Sigmoid colon (tissue), 7 donors: ENCODE data around the gene MYL6B. TPM values are rescaled to one million over a fixed set of nuclear protein-coding genes. Genes with fewer than 3 reads are reported as not detected.
A peak's percentile ranks its signal among the peaks of the same experiment; 100 is the strongest.

Source experiments
- DNase-seq: peaks from one replicate; pipeline ENCODE4 v3.0.0-alpha.2; 2019
- H3K27ac ChIP-seq, 4 donors: fragments of 200-600 bp; sonication (generic); one replicate each; pipeline ENCODE4 v1.5.1; 2016 to 2019; ENCODE audit warnings: mild to moderate bottlenecking in 1 of 4
- H3K27me3 ChIP-seq, 3 donors: fragments of 200-600 bp; sonication (generic); one replicate each; pipeline ENCODE4 v1.5.1; 2019; ENCODE audit warnings: mild to moderate bottlenecking in 1 of 3
- H3K36me3 ChIP-seq, 4 donors: fragments of 200-600 bp; sonication (generic); one replicate each; pipeline ENCODE4 v1.5.1; 2016 to 2019
- H3K4me1 ChIP-seq, 4 donors: fragments of 200-600 bp; sonication (generic); one replicate each; pipeline ENCODE4 v1.5.1; 2017 to 2019
- H3K4me3 ChIP-seq, 4 donors: fragments of 200-600 bp; sonication (generic); one replicate each; pipeline ENCODE4 v1.5.1; 2017 to 2019; ENCODE audit warnings: mild to moderate bottlenecking in 2 of 4, moderate library complexity in 1 of 4
- H3K9me3 ChIP-seq, 4 donors: fragments of 200-600 bp in 3 of 4; sonication (generic) in 3 of 4; one replicate each; pipeline versions ENCODE4 v1.5.1 to v1.6.1; 2013 to 2019
- CTCF ChIP-seq, 4 experiments: fragments of 450-650 bp in 3 of 4; fragments of 200-600 bp in 1 of 4; IDR thresholded peaks; one replicate each; pipeline ENCODE4 v1.5.1; 2016 to 2019; ENCODE audit warnings: antibody characterized with exemption in 4 of 4, mild to moderate bottlenecking in 3 of 4, moderate library complexity in 2 of 4
- EP300 ChIP-seq, 4 donors: sonication (generic); formaldehyde crosslinking; IDR thresholded peaks; one replicate each; pipeline ENCODE4 v1.6.1; 2017; ENCODE audit warnings: antibody characterized with exemption in 4 of 4
- POLR2A ChIP-seq, 2 donors: fragments of 450-650 bp; IDR thresholded peaks; one replicate each; pipeline ENCODE4 v1.6.1; 2016; ENCODE audit warnings: antibody characterized with exemption in 2 of 2, mild to moderate bottlenecking in 2 of 2, moderate library complexity in 2 of 2
- POLR2AphosphoS5 ChIP-seq, 4 donors: sonication (generic); formaldehyde crosslinking; IDR thresholded peaks; one replicate each; pipeline ENCODE4 v1.6.1; 2017; ENCODE audit warnings: antibody characterized with exemption in 4 of 4
- WGBS, 2 donors: extraction: QIAGEN DNeasy Blood & Tissue Kit; methylation state at CpG; one replicate each; pipeline ENCODE4 v1.1.7; 2013; 5-methylcytosine and 5-hydroxymethylcytosine counted together
- intact Hi-C: fragments of 100-400 bp; cut with DNase I; formaldehyde crosslinking; loops from one replicate; pipeline ENCODE4 v1.15.1; 2023
- polyA plus RNA-seq, 3 donors: library from polyadenylated mRNA; stranded (reverse); fragments of 200-250 nt; gene quantifications; one replicate each; pipeline ENCODE4 v1.2.3, GENCODE V29; 2013
- total RNA-seq, 4 donors: library from RNA; depleted of rRNA; stranded (reverse); fragments of >200 nt; gene quantifications; one replicate each; pipeline ENCODE4 v1.1.0, GENCODE V29; 2016
- donor health status: healthy with polysubstance abuse.
- donor health status: Bipolar disorder and iron deficiency.
- donor health status: healthy.

The MYL6B gene
- total and polyA plus RNA-seq, 7 donors: 26.4 to 90.6 (median 51.4) TPM

GRCh38 chr12:56118688-56119357 is 33.6 kb upstream of the MYL6B start:
- no peak for DNase-seq
- 3 to 7% methylated on average over 13 of the region's 13 CpGs for WGBS, 2 donors
- H3K27ac ChIP-seq: peak overlapping the region; percentile 87 to 98 (median 94)
- TF ChIP-seq CTCF (IDR thresholded peaks at IDR 0.05) (no peak), POLR2AphosphoS5 (IDR thresholded peaks at IDR 0.05) (no peak), POLR2A (IDR thresholded peaks at IDR 0.05) (no peak), EP300 (IDR thresholded peaks at IDR 0.05) (no peak)
- H3K9me3 ChIP-seq: no peaks in the 10 kb centered on the region
- H3K4me3 ChIP-seq: peak overlapping the region; percentile 59 to 88 (median 68)
- no peaks in the 10 kb centered on the region for H3K27me3 ChIP-seq
- H3K36me3 ChIP-seq: peaks cover 10 to 26% (median 13%) of the 10 kb centered on the region in 4 donors
- intact Hi-C loops: loop anchor here (1.0 to 5.0 kb wide), 4 partner anchors 40 to 1403 kb away; partner anchors contain the start of genes DDIT3, MBD6, MYL6 and NABP2
- peaks cover 0 to 46% (median 30%) of the 10 kb centered on the region in 4 donors for H3K4me1 ChIP-seq

GRCh38 chr12:56119361-56119796 is 33.0 kb upstream of the MYL6B start:
- Histone ChIP-seq H3K27ac (peak overlapping the region; percentile 87 to 98 (median 94)), H3K4me1 (peaks cover 0 to 46% (median 30%) of the 10 kb centered on the region in 4 donors), H3K27me3 (no peaks in the 10 kb centered on the region), H3K36me3 (peaks cover 10 to 23% (median 13%) of the 10 kb centered on the region in 4 donors), H3K9me3 (no peaks in the 10 kb centered on the region), H3K4me3 (no peak overlapping the region)
- peak; percentile 94 for DNase-seq
- WGBS, 2 donors: 0 to 1% methylated on average over 2 of the region's 2 CpGs
- TF ChIP-seq POLR2A (IDR thresholded peaks at IDR 0.05) (no peak), EP300 (IDR thresholded peaks at IDR 0.05) (peak in 1 of 4 donors; percentile 19), CTCF (IDR thresholded peaks at IDR 0.05) (peak; percentile 71 to 93 (median 82)), POLR2AphosphoS5 (IDR thresholded peaks at IDR 0.05) (peak; percentile 11 to 66 (median 42))
- intact Hi-C loops: loop anchor here (1.0 to 5.0 kb wide), 4 partner anchors 39 to 1403 kb away; partner anchors contain the start of genes DDIT3, MBD6, MYL6 and NABP2

GRCh38 chr12:56120158-56120846 is 32.1 kb upstream of the MYL6B start:
- no peak for TF ChIP-seq POLR2A (IDR thresholded peaks at IDR 0.05)
- no peak for TF ChIP-seq POLR2AphosphoS5 (IDR thresholded peaks at IDR 0.05)
- TF ChIP-seq EP300 (IDR thresholded peaks at IDR 0.05): no peak
- no peak for TF ChIP-seq CTCF (IDR thresholded peaks at IDR 0.05)
- DNase-seq: no peak

GRCh38 chr12:56121204-56121870 is 31.1 kb upstream of the MYL6B start:
- Histone ChIP-seq H3K9me3 (no peaks in the 10 kb centered on the region), H3K36me3 (peaks cover 10 to 23% (median 13%) of the 10 kb centered on the region in 4 donors), H3K4me1 (peaks cover 0 to 52% (median 35%) of the 10 kb centered on the region in 4 donors), H3K4me3 (no peak overlapping the region), H3K27ac (peak overlapping the region in 3 of 4 donors; percentile 55 to 98 (median 95)), H3K27me3 (no peaks in the 10 kb centered on the region)
- intact Hi-C loops: loop anchor here (10.0 kb wide), 1 partner anchor 343 kb away; the partner anchor contains the start of gene SPRYD4
- WGBS, 2 donors: 94 to 95% methylated on average over 11 of the region's 11 CpGs
- no peak for DNase-seq
- TF ChIP-seq POLR2AphosphoS5 (IDR thresholded peaks at IDR 0.05) (no peak), EP300 (IDR thresholded peaks at IDR 0.05) (no peak), POLR2A (IDR thresholded peaks at IDR 0.05) (no peak), CTCF (IDR thresholded peaks at IDR 0.05) (no peak)

More at GRCh38 chr12:56120158-56120846, 32.1 kb upstream of the MYL6B start:
- peaks cover 10 to 23% (median 13%) of the 10 kb centered on the region in 4 donors for H3K36me3 ChIP-seq
- 94 to 95% methylated on average over 17 of the region's 17 CpGs for WGBS, 2 donors
- H3K9me3 ChIP-seq: no peaks in the 10 kb centered on the region
- intact Hi-C loops: loop anchor here (10.0 kb wide), 1 partner anchor 344 kb away; the partner anchor contains the start of gene SPRYD4
- H3K4me1 ChIP-seq: peaks cover 0 to 47% (median 31%) of the 10 kb centered on the region in 4 donors
- peak overlapping the region; percentile 87 to 98 (median 94) for H3K27ac ChIP-seq
- no peak overlapping the region for H3K4me3 ChIP-seq
- H3K27me3 ChIP-seq: no peaks in the 10 kb centered on the region
